Naive B cell (primary cell): ENCODE data around the gene CISTR. TPM values are rescaled to one million over a fixed set of nuclear protein-coding genes. Genes with fewer than 3 reads are reported as not detected.
"Not testable (repeated sequence)": the region's sequence is repeated elsewhere in the genome, so short reads cannot be mapped to it uniquely, and the experiment has no call there.

Source experiments
- ATAC-seq, 2 donors: fragments of 150-1000 bp; cut with Tn5 transposase; 2 replicates each; pipeline ENCODE4 v1.10.0; 2021; ENCODE audit warnings: low read depth in 2 of 2, mild to moderate bottlenecking in 2 of 2, moderate library complexity in 2 of 2
- DNase-seq: peaks from one replicate; pipeline ENCODE4 v3.0.0; 2022
- H3K27ac Mint-ChIP-seq, 6 donors: one replicate each; pipeline ENCODE4 v1.8.0; 2020 to 2022; ENCODE audit warnings: mild to moderate bottlenecking in 6 of 6, mixed read lengths in 6 of 6, moderate library complexity in 5 of 6, inconsistent platforms in 2 of 6
- H3K27me3 Mint-ChIP-seq, 3 donors: one replicate each; pipeline ENCODE4 v1.8.0; 2021 to 2022; ENCODE audit warnings: mixed read lengths in 3 of 3, mild to moderate bottlenecking in 1 of 3
- H3K36me3 Mint-ChIP-seq, 2 donors: one replicate each; pipeline ENCODE4 v1.8.0; 2020 to 2022; ENCODE audit warnings: mixed read lengths in 2 of 2, inconsistent platforms in 1 of 2, mild to moderate bottlenecking in 1 of 2
- H3K4me1 Mint-ChIP-seq, 3 donors: one replicate each; pipeline ENCODE4 v1.8.0; 2020 to 2022; ENCODE audit warnings: mixed read lengths in 3 of 3, inconsistent platforms in 1 of 3, mild to moderate bottlenecking in 1 of 3, moderate library complexity in 1 of 3
- H3K4me3 Mint-ChIP-seq, 8 donors: one replicate each; pipeline ENCODE4 v1.8.0; 2020 to 2022; ENCODE audit warnings: mild to moderate bottlenecking in 8 of 8, mixed read lengths in 8 of 8, moderate library complexity in 8 of 8, inconsistent platforms in 2 of 8
- H3K9me3 Mint-ChIP-seq, 7 donors: one replicate each; pipeline ENCODE4 v1.8.0; 2020 to 2022; ENCODE audit warnings: mixed read lengths in 7 of 7, mild to moderate bottlenecking in 5 of 7, inconsistent platforms in 2 of 7, moderate library complexity in 1 of 7
- polyA plus RNA-seq, 6 donors: library from polyadenylated mRNA; unstranded; fragments of 300-500 nt; fragmentation: Illumina TruSeq; gene quantifications; one replicate each; pipeline ENCODE4 v1.2.3, GENCODE V29; 2021; ENCODE audit warnings: low read depth in 6 of 6

CISTR gene
- polyA plus RNA-seq: not detected

DNA sequence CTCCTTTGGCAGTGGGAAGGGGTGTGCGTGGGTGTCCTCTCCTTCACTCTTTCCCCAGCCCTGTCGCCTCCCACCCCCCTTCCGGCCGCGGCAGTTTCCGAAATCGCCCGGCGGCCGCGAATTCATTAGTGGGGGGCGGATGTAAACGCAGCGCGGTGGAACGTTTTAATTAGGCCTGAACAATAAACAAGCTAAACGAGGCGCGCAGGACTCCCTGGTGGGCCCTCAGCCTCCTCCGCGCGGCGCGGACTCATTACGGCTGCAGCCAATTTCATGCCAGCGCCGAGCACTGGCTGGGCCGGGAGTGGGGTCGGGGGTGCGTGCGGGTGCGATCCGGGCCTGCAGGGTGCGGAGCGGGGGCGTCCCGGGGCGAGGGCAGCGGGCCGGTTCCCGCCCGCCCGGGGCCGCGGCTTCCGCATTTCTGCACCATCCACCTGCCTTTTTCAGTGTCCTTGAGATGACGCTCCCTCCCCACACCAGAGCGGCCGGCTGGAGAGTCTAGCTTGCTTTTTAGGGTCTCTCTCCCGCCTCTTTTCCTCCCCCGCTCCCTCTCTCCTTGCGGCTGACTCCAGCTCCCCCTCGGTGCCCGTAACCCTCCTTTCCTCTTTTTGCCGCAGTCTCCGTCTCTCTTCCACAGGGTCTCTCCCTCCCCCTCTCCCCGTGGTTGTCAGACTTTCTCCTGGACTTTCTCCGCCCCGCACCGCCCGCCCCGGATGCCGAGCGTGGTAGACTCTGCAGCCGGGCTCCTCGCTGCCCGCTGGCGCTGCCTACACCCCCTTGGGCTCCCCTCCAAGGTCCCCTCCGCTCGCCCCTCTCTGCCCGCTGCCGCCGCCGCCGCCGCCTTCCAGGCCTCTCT, at the start of gene CISTR:
Gene CISTR, minus strand, starts transcription at position 644 of the 856 bp plus-strand sequence.
- Mint-ChIP-seq H3K9me3 (no peaks in the 10 kb centered on the region), H3K36me3 (no peaks in the 10 kb centered on the region), H3K4me1 (peaks cover 0 to 23% (median 13%) of the 10 kb centered on the region in 3 donors), H3K27ac (peak within 1 kb of the TSS in 5 of 6 donors; percentile 35 to 85 (median 65)), H3K27me3 (peaks cover 0 to 11% (median 0%) of the 10 kb centered on the region in 3 donors), H3K4me3 (no peak within 1 kb of the TSS)
- ATAC-seq: peak; percentile 49 to 56
- DNase-seq: peak; percentile 82

DNA sequence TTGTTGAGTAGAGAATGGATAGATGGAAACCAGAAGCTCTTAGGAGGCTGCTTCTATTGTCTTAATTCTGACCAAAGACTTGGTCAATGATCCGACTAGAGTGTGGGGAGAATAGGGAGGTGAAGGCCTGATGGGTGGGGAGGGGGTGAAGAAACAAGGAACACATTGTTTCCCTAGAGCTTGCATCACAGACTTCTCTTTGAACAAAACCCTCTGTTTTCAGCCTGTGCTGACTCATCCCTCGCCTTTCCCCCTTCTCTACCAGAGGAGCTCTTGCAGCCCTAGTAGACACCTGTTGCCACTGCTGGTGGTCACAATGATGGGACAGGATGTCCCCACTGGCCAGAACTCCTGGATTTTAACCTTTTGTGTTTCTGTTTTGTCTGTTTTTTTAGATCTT, 46.8 kb upstream of the CISTR start:
- Mint-ChIP-seq H3K36me3 (no peaks in the 10 kb centered on the region), H3K27me3 (peaks cover 41 to 74% (median 67%) of the 10 kb centered on the region in 3 donors), H3K4me3 (no peak overlapping the region), H3K4me1 (no peaks in the 10 kb centered on the region), H3K27ac (no peak overlapping the region), H3K9me3 (no peaks in the 10 kb centered on the region)
- ATAC-seq (no peak), DNase-seq (no peak)

DNA sequence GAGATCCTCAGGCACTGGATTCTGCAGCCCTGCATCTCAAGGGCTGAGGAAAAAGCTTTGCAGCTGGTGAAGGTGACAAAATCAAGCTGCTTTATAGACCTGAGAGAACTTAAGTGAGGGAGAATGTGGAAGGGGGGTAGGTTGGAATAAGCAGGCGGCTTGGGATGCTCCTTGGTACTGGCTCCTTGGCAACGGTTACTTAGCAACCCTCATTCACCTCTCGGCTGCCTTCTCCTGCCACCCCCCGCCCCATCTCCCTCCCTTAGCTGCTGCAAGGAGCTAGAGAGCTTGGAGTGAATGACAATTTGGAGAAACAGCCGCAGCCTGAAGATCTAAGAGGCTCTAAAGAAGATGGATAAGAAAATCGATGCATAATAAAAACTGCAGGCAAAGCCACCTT, 44.1 kb upstream of the CISTR start:
- no peaks in the 10 kb centered on the region for H3K4me1 Mint-ChIP-seq
- peaks cover 25 to 49% (median 41%) of the 10 kb centered on the region in 3 donors for H3K27me3 Mint-ChIP-seq
- no peaks in the 10 kb centered on the region for H3K36me3 Mint-ChIP-seq
- DNase-seq: no peak
- no peak for ATAC-seq
- H3K9me3 Mint-ChIP-seq: no peaks in the 10 kb centered on the region
- H3K27ac Mint-ChIP-seq: no peak overlapping the region
- H3K4me3 Mint-ChIP-seq: no peak overlapping the region

DNA sequence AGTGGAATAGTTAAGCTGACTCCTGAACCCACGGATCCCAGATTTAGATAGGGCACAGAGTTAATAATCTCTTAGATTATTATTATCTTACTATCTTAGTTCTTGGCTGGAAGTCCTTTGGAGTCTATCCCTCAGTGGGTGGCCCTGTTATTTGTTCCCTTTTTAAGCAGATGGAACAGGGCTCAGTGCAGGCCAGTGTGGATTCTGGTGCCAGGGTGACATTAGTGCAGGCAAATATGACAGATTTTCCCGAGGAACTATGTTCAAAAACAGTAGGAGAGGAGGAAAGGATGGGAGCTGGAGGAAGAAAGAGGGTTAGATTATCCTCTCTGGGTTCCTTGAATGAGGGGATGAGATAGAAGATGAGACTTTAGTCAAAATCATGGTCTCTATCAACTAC, 41.4 kb upstream of the CISTR start:
- Mint-ChIP-seq H3K4me1 (no peaks in the 10 kb centered on the region), H3K36me3 (no peaks in the 10 kb centered on the region), H3K4me3 (no peak overlapping the region), H3K9me3 (no peaks in the 10 kb centered on the region), H3K27me3 (peaks cover 26 to 39% (median 38%) of the 10 kb centered on the region in 3 donors), H3K27ac (no peak overlapping the region)
- DNase-seq: no peak
- ATAC-seq: no peak

DNA sequence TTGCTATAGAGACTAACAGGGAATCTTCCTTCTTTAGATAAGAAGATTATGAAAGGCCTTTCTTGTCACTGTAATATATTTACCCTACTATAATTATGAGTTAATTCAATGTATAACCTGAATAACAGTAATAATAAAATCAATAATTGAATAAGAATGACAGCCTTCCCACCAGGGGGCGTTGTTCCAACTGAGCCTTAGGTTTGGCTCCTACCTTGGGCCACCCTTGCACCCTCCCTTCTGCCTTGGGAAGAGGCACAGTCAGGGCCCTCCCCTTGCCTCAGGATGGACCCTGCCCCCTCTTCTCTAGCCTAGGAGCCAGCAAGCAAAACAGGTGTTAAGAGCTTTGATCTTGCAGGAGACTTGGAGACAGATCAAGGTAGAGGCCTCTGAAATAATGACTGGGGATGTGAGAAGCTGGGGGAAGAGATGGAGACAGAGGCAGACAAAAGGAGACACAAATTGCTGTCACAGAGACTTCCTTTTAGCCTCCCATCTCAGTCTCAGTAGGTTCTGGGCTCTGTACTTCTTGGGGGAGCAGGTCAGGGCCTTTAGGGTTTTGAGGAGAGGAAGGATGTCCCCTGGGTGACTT, 40.1 kb upstream of the CISTR start:
- Mint-ChIP-seq H3K36me3 (no peaks in the 10 kb centered on the region), H3K27me3 (peaks cover 20 to 30% (median 29%) of the 10 kb centered on the region in 3 donors), H3K4me1 (no peaks in the 10 kb centered on the region), H3K9me3 (peaks cover 0 to 2% (median 0%) of the 10 kb centered on the region in 7 donors), H3K4me3 (no peak overlapping the region), H3K27ac (no peak overlapping the region)
- no peak for DNase-seq
- no peak for ATAC-seq

DNA sequence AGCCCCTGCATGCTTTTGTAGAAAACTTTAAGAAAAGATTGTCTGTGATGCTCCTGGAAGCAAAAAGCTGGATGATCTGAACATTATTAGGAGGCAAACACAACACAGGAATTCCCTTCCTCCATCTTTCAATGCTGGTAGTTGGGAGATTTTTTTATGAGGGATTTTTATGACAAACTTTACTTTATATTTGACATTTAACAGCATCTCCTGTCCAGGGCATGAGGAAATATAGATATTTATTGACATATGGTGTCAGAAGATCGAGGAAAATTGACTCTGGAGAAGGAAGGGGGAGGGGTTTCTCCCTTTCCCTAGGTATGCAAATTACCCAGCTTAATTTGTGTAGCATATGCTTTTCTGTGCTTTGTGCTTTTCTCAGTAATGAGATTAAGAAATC, 37.8 kb upstream of the CISTR start:
- ATAC-seq (no peak), DNase-seq (no peak)
- H3K27ac Mint-ChIP-seq: no peak overlapping the region
- H3K4me3 Mint-ChIP-seq: no peak overlapping the region
- H3K4me1 Mint-ChIP-seq: no peaks in the 10 kb centered on the region
- no peaks in the 10 kb centered on the region for H3K36me3 Mint-ChIP-seq
- peaks cover 26 to 42% (median 40%) of the 10 kb centered on the region in 3 donors for H3K27me3 Mint-ChIP-seq
- H3K9me3 Mint-ChIP-seq: peaks cover 0 to 2% (median 0%) of the 10 kb centered on the region in 7 donors

DNA sequence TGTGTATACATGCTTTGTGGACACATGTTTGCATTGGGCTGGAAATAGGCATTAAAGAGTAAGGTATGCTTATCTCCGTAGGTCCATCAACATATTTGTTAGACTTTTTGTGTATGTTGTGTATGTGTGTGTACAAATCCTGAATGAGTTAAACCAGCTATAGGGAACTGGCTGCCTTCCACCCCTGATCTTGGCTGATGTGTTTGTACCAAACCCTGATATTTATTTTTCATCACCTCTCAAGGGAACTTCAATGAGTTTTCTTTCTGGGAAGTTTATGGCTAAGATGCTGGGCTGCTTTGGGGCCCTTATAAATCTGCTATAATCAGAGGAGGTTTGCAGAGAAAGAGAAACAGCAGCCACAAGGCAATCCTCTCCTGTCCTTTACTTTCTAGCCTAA, 37.1 kb upstream of the CISTR start:
- Mint-ChIP-seq H3K36me3 (no peaks in the 10 kb centered on the region), H3K27ac (no peak overlapping the region), H3K9me3 (peaks cover 0 to 2% (median 0%) of the 10 kb centered on the region in 7 donors), H3K4me3 (no peak overlapping the region), H3K27me3 (peaks cover 27 to 44% (median 44%) of the 10 kb centered on the region in 3 donors), H3K4me1 (no peaks in the 10 kb centered on the region)
- ATAC-seq (no peak), DNase-seq (no peak)

DNA sequence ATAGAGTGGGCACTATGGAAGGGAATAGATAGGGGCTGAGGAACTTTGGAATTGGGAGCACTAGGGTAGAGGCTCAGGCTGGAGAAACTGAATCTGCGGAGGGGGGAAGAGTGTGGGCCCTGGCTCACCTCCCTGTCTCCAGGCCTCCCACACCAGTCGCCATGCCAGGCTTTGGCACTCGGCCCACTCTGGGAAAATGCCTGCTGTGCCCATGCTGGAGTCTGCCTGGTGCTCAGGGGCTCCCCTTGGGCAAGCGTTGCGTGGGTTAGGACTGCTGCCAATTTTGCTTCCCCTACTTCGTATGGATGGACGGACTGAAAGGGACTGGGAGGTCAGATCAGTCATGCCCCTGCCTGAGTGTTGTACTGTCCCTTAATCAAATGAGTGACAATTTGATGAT, 34.6 kb upstream of the CISTR start:
- Mint-ChIP-seq H3K4me3 (no peak overlapping the region), H3K27me3 (peaks cover 48 to 68% (median 66%) of the 10 kb centered on the region in 3 donors), H3K36me3 (no peaks in the 10 kb centered on the region), H3K4me1 (no peaks in the 10 kb centered on the region), H3K27ac (no peak overlapping the region), H3K9me3 (peaks cover 0 to 2% (median 0%) of the 10 kb centered on the region in 7 donors)
- no peak for DNase-seq
- no peak for ATAC-seq

DNA sequence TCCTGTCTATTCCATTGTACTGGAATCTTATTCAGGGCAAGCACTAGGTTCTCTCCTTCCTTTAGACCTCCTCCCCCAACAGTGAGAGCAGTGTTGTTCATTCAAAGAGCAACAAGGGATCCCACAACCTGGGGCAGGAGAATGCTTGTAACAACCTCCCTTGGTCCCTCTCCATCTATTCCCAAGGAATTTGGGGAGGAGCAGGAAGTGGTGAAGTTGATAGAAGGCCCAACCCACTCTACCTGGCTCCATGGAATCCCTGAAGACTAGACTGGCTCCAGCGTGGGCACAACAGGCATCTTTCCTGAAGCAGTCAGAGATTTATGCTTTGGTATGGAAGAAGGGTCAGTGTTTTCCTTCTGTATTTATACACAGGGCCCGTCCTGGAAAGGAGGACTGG, 33.4 kb upstream of the CISTR start:
- peaks cover 59 to 80% (median 75%) of the 10 kb centered on the region in 3 donors for H3K27me3 Mint-ChIP-seq
- H3K9me3 Mint-ChIP-seq: peaks cover 0 to 2% (median 0%) of the 10 kb centered on the region in 7 donors
- no peak overlapping the region for H3K4me3 Mint-ChIP-seq
- no peaks in the 10 kb centered on the region for H3K4me1 Mint-ChIP-seq
- H3K27ac Mint-ChIP-seq: no peak overlapping the region
- H3K36me3 Mint-ChIP-seq: no peaks in the 10 kb centered on the region
- DNase-seq: no peak
- no peak for ATAC-seq

DNA sequence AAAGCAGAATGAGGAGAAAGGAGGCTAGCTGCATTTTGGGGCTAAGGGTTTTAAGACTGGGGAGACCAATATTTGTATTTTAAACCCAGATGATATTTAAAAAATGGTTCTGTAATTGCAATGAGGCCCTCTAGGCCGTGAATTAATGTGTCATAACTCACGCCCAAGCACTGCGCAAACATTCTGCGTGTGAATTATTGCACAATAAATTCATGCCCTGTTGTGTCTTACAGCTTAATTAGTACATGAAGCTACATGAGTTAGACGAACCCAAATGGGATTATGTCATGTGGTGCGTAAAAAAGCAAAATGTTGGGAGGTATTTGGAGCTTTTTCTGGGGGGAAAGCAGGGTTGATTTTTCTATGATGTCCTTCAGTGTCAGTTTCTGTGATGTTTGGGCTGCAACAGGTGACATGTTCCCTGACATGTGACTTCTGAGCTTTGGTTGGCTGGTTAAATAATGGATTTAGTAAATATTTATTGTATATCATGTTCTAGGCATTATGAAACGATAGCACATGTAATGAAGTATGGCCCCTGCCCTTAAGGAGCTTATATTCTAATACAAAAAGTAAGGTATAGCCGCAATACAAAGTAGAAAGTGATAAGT, 30.4 kb upstream of the CISTR start:
- ATAC-seq (no peak), DNase-seq (no peak)
- Mint-ChIP-seq H3K4me1 (no peaks in the 10 kb centered on the region), H3K36me3 (no peaks in the 10 kb centered on the region), H3K27me3 (peaks cover 55 to 76% (median 68%) of the 10 kb centered on the region in 3 donors), H3K27ac (no peak overlapping the region), H3K9me3 (peaks cover 0 to 2% (median 0%) of the 10 kb centered on the region in 7 donors), H3K4me3 (no peak overlapping the region)

DNA sequence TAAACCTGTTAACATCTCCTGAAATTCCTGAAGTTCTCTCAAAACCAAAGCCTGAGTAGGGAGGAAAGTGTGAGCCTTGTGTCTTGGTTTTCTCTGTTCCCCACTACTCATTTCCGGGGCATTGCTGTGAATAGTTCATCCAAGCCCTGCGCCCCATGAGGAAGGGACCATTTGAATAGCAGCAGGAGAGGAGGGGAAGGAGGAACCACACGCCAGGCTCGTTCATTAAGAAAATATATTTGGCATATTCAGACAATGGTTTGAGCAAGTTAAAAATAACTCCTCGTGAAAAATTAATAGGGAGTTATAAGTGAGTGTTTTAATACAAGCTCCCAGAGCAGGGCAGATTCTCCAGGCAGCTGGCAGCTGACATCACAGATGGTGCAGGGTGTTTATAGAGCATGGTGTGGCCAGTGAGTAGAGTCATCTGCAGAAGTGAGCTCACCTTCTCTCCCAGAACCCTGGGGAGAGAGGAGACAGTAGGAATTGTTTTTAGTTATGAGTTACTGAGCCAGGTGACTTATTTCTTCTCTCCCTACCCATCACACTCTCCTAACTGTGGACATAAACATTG, 29.5 kb upstream of the CISTR start:
- Mint-ChIP-seq H3K36me3 (no peaks in the 10 kb centered on the region), H3K4me1 (no peaks in the 10 kb centered on the region), H3K27me3 (peaks cover 58 to 76% (median 68%) of the 10 kb centered on the region in 3 donors), H3K9me3 (peaks cover 0 to 2% (median 0%) of the 10 kb centered on the region in 7 donors), H3K27ac (no peak overlapping the region), H3K4me3 (no peak overlapping the region)
- DNase-seq (no peak), ATAC-seq (no peak)

DNA sequence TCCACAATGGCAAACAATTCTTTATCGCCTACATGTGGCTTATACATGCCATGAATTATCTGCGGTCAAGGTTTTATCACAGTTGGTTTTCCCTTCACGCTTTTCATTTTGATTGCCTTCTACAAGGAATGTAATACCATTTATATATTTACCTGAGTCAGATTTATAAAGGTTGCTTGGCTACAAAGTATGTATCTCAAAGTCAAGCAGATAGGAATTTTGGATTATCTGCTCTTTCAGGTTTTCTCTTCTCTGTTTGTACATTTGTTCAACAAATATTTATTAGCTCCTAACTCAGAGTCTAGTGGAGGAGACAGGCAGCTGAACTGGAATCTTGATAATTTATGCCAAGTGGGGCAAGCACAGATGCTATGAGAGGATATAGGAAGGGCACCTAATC, 28.5 kb upstream of the CISTR start:
- H3K4me1 Mint-ChIP-seq: no peaks in the 10 kb centered on the region
- peaks cover 57 to 75% (median 68%) of the 10 kb centered on the region in 3 donors for H3K27me3 Mint-ChIP-seq
- no peak for DNase-seq
- peaks cover 0 to 2% (median 0%) of the 10 kb centered on the region in 7 donors for H3K9me3 Mint-ChIP-seq
- H3K4me3 Mint-ChIP-seq: no peak overlapping the region
- H3K27ac Mint-ChIP-seq: no peak overlapping the region
- H3K36me3 Mint-ChIP-seq: no peaks in the 10 kb centered on the region
- no peak for ATAC-seq

DNA sequence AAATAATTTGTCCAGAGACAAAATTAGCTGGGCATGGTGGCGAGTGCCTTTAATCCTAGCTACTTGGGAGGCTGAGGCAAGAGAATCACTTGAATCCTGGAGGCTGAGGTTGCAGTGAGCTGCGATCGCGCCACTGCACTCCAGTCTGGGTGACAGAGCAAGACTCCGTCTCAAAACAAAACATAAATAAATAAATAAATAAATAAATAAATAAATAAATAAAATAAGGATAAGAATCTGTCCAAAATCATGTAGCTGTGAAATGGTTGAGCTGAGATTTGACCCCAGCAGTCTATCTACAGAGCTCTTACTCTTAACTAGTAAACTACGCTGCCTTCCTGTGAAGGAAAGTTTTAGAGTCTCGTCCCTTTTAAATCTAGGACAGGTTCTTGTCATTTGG, 27.9 kb upstream of the CISTR start:
- not testable (repeated sequence) for H3K4me1 Mint-ChIP-seq, H3K36me3 Mint-ChIP-seq, H3K27ac Mint-ChIP-seq, ATAC-seq, DNase-seq, H3K9me3 Mint-ChIP-seq, H3K4me3 Mint-ChIP-seq
- peaks cover 51 to 72% (median 62%) of the 10 kb centered on the region in 3 donors for H3K27me3 Mint-ChIP-seq
